Measurements from ENCODE around the gene TPTE2.
A peak's percentile ranks its signal among the peaks of the same experiment; 100 is the strongest.
"Not testable (repeated sequence)": the region's sequence is repeated elsewhere in the genome, so short reads cannot be mapped to it uniquely, and the experiment has no call there.

The TPTE2 gene

DNA sequence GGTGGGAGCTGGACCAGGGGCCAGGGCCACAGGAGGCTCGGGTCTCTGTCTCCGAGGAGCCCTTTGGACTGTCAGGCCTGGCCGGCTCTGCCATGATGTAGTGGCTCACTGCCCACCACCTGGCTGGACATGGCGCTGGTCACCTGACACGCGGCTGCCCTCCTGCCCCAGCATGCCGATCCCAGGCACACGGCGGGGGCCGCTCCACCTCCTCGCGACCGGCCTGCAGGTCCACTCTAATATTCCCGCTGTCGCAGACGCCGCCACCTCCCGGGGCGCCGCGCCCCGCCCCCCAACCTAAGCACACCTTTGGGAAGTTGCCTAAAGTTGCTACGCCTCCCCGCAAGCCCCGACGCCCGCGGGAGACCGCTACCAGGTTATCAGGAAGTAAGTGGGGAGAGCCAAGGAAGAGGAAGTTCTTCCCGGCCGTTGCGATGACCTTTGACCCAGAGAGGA is at the start of gene TPTE2:
TPTE2 (minus strand) TSS at position 406 of the 456 bp plus-strand sequence. CDS start 58,298 bp downstream, outside the sequence.
- not testable (repeated sequence) for H3K27ac ChIP-seq

DNA sequence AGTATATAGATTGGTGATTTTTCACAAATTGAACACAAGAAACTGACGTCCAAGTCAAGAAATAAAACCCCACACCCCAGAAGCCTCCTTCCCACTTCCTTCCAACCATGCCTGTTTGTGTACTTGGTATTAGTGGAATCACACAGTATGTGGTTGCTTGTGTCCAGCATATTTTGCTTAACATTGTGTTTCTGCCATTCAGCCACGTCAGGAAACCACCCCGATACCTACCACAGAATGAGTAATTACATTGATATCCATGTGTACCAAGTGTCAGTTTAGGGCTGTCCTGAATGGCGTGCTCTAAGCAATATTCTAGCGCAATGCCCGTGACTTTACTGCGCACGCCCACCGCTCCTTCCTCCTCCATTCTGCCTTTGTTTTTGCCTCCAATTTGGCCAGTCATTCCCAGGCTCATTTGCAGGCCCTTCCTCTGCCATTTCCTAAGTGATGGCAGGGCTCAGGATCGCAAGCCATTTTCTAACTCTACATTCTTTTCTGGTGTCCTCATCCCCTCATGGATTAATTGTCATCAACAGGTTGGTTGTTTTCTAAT is 46.3 kb upstream of the TPTE2 start:
- H3K27ac ChIP-seq: no peak overlapping the region
- no peak for TF ChIP-seq ZFX (IDR thresholded peaks at IDR 0.05; ENCODE audit: borderline replicate concordance)
- TF ChIP-seq, protein P1, sequence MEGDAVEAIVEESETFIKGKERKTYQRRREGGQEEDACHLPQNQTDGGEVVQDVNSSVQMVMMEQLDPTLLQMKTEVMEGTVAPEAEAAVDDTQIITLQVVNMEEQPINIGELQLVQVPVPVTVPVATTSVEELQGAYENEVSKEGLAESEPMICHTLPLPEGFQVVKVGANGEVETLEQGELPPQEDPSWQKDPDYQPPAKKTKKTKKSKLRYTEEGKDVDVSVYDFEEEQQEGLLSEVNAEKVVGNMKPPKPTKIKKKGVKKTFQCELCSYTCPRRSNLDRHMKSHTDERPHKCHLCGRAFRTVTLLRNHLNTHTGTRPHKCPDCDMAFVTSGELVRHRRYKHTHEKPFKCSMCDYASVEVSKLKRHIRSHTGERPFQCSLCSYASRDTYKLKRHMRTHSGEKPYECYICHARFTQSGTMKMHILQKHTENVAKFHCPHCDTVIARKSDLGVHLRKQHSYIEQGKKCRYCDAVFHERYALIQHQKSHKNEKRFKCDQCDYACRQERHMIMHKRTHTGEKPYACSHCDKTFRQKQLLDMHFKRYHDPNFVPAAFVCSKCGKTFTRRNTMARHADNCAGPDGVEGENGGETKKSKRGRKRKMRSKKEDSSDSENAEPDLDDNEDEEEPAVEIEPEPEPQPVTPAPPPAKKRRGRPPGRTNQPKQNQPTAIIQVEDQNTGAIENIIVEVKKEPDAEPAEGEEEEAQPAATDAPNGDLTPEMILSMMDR (IDR thresholded peaks at IDR 0.05): no peak

DNA sequence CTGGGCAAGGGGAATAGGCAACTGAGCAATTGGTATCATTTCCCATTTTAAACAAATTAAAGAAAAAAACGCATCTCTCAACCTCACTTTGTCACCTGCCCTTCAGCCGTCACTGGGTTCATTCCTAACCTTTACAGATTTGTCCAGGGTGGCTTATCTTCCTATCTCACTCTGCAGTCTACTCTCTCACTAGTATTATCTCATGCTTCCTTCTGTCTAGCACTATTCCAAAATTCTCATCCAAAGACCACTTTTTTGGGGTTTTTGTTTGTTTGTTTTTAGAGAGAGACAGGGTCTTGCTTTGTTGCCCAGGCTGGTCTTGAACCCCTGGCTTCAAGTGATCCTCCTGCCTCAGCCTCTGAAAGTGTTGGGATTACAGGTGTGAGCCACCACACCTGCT is 45.4 kb upstream of the TPTE2 start:
- no peak overlapping the region for H3K27ac ChIP-seq
- TF ChIP-seq, protein P1 (IDR thresholded peaks at IDR 0.05): no peak
- TF ChIP-seq ZFX (IDR thresholded peaks at IDR 0.05; ENCODE audit: borderline replicate concordance): no peak

DNA sequence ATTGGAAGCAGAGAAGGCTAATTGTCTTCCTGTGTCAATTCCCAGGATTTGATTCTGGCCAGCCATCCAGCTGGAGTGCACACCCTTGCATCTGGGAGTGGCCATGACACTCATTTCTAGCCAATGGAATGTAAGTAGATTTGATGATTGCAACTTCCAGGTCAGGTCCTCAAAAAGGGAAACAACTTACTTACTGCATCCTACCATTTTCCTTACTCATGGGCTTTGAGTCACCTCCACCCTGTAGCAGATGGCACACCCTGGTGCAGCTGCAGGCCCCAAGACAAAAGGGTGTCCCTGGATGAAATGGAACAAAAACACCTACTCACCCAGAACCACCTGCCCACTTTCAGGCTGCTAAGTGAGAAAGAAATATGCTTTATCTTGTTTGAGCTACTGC is 44.8 kb upstream of the TPTE2 start:
- TF ChIP-seq, protein P1 (IDR thresholded peaks at IDR 0.05): no peak
- no peak for TF ChIP-seq ZFX (IDR thresholded peaks at IDR 0.05; ENCODE audit: borderline replicate concordance)
- no peak overlapping the region for H3K27ac ChIP-seq

DNA sequence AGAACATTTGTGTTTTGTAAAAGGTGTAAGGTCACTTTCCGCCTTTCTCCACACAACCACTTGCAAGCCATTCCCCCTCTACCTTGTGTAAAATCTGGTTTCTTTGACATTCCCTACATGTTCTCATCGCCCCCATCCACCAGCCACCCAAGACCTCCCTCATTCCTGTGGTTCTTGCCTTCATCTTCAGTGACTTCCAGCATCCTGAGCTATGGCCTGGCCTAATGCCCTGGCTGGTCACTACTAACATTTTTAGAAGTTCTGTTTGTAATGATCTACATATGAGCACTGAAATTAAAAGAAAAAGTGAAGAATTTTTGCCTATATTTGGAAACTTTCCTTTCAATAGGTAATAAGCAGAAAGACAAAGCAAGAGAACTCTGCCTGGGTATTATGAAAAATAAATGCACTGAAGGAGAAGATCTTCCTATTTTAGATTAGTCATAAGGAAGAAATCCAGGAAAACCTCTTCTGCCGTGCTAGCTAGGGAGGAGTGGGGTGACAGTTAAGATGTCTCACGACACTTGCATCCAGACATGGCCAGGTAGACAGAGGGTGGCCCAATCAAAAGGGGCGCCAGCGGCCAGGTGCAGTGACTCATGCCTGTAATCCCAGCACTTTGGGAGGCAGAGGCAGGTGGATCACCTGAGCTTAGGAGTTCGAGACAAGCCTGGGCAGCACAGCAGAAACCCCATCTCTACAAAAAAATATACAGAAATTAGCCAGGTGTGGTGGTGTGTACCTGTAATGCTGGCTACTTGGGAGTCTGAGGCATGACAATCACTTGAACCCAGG is 44.0 kb upstream of the TPTE2 start:
- TF ChIP-seq ZFX (IDR thresholded peaks at IDR 0.05; ENCODE audit: borderline replicate concordance): no peak
- TF ChIP-seq, protein P1 (IDR thresholded peaks at IDR 0.05): no peak
- H3K27ac ChIP-seq: no peak overlapping the region

DNA sequence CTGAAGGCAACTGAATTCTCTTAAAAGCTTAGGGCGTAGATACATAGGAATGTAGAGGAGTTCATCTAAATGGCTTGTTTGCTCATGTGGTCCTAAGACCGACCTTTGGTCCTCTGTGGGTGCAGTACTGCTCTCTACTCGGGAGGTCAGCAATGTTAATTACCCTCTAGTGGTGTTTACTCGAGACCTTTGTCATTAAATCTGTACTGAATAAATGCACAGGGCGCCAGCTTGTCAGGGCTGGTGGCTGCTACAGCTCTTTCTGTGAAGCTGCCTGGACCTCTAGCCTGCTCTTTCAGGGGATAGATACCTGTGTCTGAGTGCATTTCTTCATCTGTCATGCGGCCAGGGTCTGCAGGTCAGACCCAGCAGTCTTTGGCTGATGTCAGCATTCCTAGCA is 43.0 kb upstream of the TPTE2 start:
- H3K27ac ChIP-seq: no peak overlapping the region

DNA sequence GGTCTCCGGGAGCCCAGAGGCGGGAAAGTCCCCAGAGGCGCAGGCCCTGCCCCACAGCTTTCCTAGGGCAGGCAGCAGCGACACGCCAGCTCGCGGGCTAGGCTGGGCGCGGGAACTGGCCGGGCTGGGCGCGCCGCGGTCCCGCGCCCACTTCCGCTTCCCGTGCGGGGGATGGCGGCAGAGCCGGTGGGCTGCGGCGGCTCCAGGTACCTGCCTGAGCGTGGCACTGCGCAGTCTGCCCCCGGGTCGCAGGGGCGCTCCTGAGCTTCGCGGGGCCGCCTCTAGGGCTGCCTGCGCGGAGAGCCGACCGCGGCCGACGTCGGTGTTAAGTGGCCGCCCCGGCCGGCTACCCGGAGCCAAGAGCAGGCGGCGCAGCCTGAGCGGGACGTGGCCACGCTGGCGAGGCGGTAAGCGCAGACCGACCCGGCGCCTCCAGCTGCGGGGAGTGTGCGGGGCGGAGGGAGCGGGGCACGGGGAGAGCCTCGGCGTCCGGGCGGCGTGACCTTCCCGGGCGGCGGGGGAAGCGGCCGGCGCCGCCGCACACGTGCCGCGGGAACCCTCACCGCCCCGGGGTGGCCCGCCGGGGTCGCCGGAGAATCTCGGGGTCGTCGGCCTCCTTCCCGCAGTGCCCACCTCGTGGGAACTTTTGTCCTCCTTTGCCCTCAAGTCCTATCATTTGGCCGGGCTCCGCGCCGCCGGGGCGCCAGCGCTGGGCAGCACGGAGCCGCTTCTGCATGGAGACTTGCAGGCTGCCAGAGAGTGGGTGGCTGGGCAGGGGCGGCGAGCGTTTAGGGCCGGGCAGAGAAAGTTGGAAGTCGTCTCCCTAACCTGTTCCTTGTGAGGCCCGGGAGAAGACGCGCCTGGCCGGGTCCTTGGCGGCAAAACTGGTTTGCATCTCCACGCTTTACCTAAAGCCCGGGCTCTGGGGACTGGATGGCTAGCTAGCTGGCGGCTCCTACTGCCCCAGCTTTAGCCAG is 40.7 kb upstream of the TPTE2 start:
- H3K27ac ChIP-seq: peak overlapping the region; percentile 78
- TF ChIP-seq, protein P1 (IDR thresholded peaks at IDR 0.05): peak; percentile 42
- no peak for TF ChIP-seq ZFX (IDR thresholded peaks at IDR 0.05; ENCODE audit: borderline replicate concordance)

More for the DNA sequence above, 43.0 kb upstream of the TPTE2 start:
- TF ChIP-seq, protein P1 (IDR thresholded peaks at IDR 0.05): no peak
- TF ChIP-seq ZFX (IDR thresholded peaks at IDR 0.05; ENCODE audit: borderline replicate concordance): no peak
